HEK293T (cell line): ENCODE results near the gene ABCB4.
A peak's percentile ranks its signal among the peaks of the same experiment; 100 is the strongest.

ENCODE experiments used
- CTCF ChIA-PET: fragments of 350-600 bp; formaldehyde crosslinking; extraction: SDS; loops from one replicate; lab custom pipeline; 2021; ENCODE audit warnings: antibody characterized with exemption, inconsistent platforms; lab: Yijun Ruan, JAX
- POLR2A ChIA-PET: fragments of 350-600 bp; formaldehyde crosslinking; extraction: SDS; loops from one replicate; lab custom pipeline; 2020; ENCODE audit warnings: antibody characterized with exemption, inconsistent platforms; lab: Yijun Ruan, JAX
- DNase-seq: peaks from one replicate; pipeline ENCODE4 v3.0.0; 2012; ENCODE audit warnings: mixed read lengths; ENCODE audit errors: extremely low spot score
- ARNT ChIP-seq: fragments of 450-650 bp; IDR thresholded peaks from 2 replicates; pipeline ENCODE4 v1.6.1; 2017; ENCODE audit warnings: mild to moderate bottlenecking
- BHLHE40 ChIP-seq: fragments of 450-650 bp; IDR thresholded peaks from 2 replicates; pipeline ENCODE4 v1.6.1; 2016; ENCODE audit warnings: mild to moderate bottlenecking, moderate library complexity, borderline replicate concordance
- CTBP1 ChIP-seq: fragments of 450-650 bp; IDR thresholded peaks from 2 replicates; pipeline ENCODE4 v1.6.1; 2016; ENCODE audit warnings: borderline replicate concordance
- ELF4 ChIP-seq: fragments of 450-650 bp; IDR thresholded peaks from 2 replicates; pipeline ENCODE4 v1.6.1; 2017; ENCODE audit warnings: antibody characterized with exemption
- FOXA1 ChIP-seq: fragments of 450-650 bp; IDR thresholded peaks from 2 replicates; pipeline ENCODE4 v1.6.1; 2016; ENCODE audit warnings: mild to moderate bottlenecking
- FOXK2 ChIP-seq: fragments of 450-650 bp; IDR thresholded peaks from 2 replicates; pipeline ENCODE4 v1.6.1; 2016; ENCODE audit warnings: mild to moderate bottlenecking
- FOXM1 ChIP-seq: fragments of 450-650 bp; IDR thresholded peaks from 2 replicates; pipeline ENCODE4 v1.6.1; 2017; ENCODE audit warnings: mild to moderate bottlenecking, borderline replicate concordance
- HDGF ChIP-seq: fragments of 450-650 bp; IDR thresholded peaks from 2 replicates; pipeline ENCODE4 v1.6.1; 2017; ENCODE audit warnings: antibody characterized with exemption, borderline replicate concordance
- L3MBTL2 ChIP-seq: fragments of 450-650 bp; conservative IDR thresholded peaks from 2 replicates; pipeline ENCODE4 v1.6.1; 2016; ENCODE audit warnings: mild to moderate bottlenecking
- LEF1 ChIP-seq: fragments of 450-650 bp; IDR thresholded peaks from 2 replicates; pipeline ENCODE4 v1.6.1; 2017; ENCODE audit warnings: mild to moderate bottlenecking, borderline replicate concordance
- NFRKB ChIP-seq: fragments of 450-650 bp; IDR thresholded peaks from 2 replicates; pipeline ENCODE4 v1.6.1; 2016; ENCODE audit warnings: mild to moderate bottlenecking, moderate library complexity
- PKNOX1 ChIP-seq: fragments of 450-650 bp; IDR thresholded peaks from 2 replicates; pipeline ENCODE4 v1.6.1; 2016
- SP1 ChIP-seq: fragments of 450-650 bp; IDR thresholded peaks from 2 replicates; pipeline ENCODE4 v1.6.1; 2017
- SUZ12 ChIP-seq: fragments of 450-650 bp; IDR thresholded peaks from 2 replicates; pipeline ENCODE4 v1.6.1; 2016; ENCODE audit warnings: mild to moderate bottlenecking
- TARDBP ChIP-seq: fragments of 450-650 bp; IDR thresholded peaks from 2 replicates; pipeline ENCODE4 v1.6.1; 2016
- ZNF384 ChIP-seq: fragments of 450-650 bp; IDR thresholded peaks from 2 replicates; pipeline ENCODE4 v1.6.1; 2016

The ABCB4 gene

GRCh38 chr7:87475359-87476178 is at the start of gene ABCB4:
ABCB4 (minus strand) TSS chr7:87475680; CDS start chr7:87475465, 215 bp downstream.
- TF ChIP-seq L3MBTL2 = peak; percentile 71
- TF ChIP-seq NFRKB = no peak
- CTCF ChIA-PET = no interaction called here
- DNase-seq = peak; percentile 35
- POLR2A ChIA-PET = no interaction called here

GRCh38 chr7:87518735-87519134 is 43.3 kb upstream of the ABCB4 start:
- POLR2A ChIA-PET = no interaction called here
- no peak for DNase-seq
- CTCF ChIA-PET = no interaction called here
- no peak for TF ChIP-seq CTBP1
- no peak for TF ChIP-seq HDGF
- no peak for TF ChIP-seq ELF4

GRCh38 chr7:87517891-87518290 is 42.4 kb upstream of the ABCB4 start:
- ChIA-PET POLR2A (no interaction called here), CTCF (no interaction called here)
- no peak for DNase-seq
- no peak for TF ChIP-seq ARNT
- TF ChIP-seq FOXM1 = no peak
- TF ChIP-seq CTBP1 = no peak
- TF ChIP-seq BHLHE40 = no peak
- TF ChIP-seq FOXA1 = no peak
- TF ChIP-seq SP1 = no peak
- TF ChIP-seq LEF1 = no peak
- no peak for TF ChIP-seq L3MBTL2
- TF ChIP-seq HDGF = no peak
- no peak for TF ChIP-seq PKNOX1

- ChIA-PET CTCF (no interaction called here), POLR2A (no interaction called here)
- DNase-seq = no peak
- TF ChIP-seq ZNF384 = no peak
- no peak for TF ChIP-seq SUZ12
- no peak for TF ChIP-seq PKNOX1
- TF ChIP-seq NFRKB = no peak
- no peak for TF ChIP-seq BHLHE40
- TF ChIP-seq HDGF = no peak
- no peak for TF ChIP-seq ARNT
- no peak for TF ChIP-seq LEF1
- TF ChIP-seq FOXK2 = no peak
- TF ChIP-seq ELF4 = no peak
- TF ChIP-seq L3MBTL2 = no peak
- no peak for TF ChIP-seq FOXM1
- TF ChIP-seq CTBP1 = no peak
- no peak for TF ChIP-seq TARDBP
- TF ChIP-seq FOXA1 = no peak
- no peak for TF ChIP-seq SP1
Observed at GRCh38 chr7:87517136-87517815, 41.8 kb upstream of the ABCB4 start.

GRCh38 chr7:87513735-87514335 is 38.4 kb upstream of the ABCB4 start:
- TF ChIP-seq CTBP1 = no peak
- peak; percentile 81 for TF ChIP-seq PKNOX1
- ChIA-PET POLR2A (no interaction called here), CTCF (no interaction called here)
- no peak for DNase-seq

GRCh38 chr7:87512906-87513305 is 37.4 kb upstream of the ABCB4 start:
- POLR2A ChIA-PET = no interaction called here

More at GRCh38 chr7:87512906-87513305, 37.4 kb upstream of the ABCB4 start:
- TF ChIP-seq ELF4 (no peak), LEF1 (no peak), NFRKB (no peak), FOXA1 (no peak), ZNF384 (no peak)
- no peak for DNase-seq
- CTCF ChIA-PET = no interaction called here
